PC-9 (cell line): ENCODE results near the gene TNFSF9. TPM values are rescaled to one million over a fixed set of nuclear protein-coding genes. Genes with fewer than 3 reads are reported as not detected.

Experiments used
- BruUV-seq: library from RNA; stranded (reverse); fragments of 400-500 nt; replicated peaks from 2 replicates; lab custom pipeline; 2021; lab: Mats Ljungman, UMichigan
- CTCF ChIA-PET: fragments of 300-600 bp; sonication (Branson Sonifier 250); formaldehyde crosslinking; loops from one replicate; lab custom pipeline; 2022; ENCODE audit warnings: antibody characterized with exemption; lab: Charles Lee
- POLR2A ChIA-PET: fragments of 300-600 bp; sonication (Branson Sonifier 250); formaldehyde crosslinking; loops from one replicate; lab custom pipeline; 2022; ENCODE audit warnings: antibody characterized with exemption; ENCODE audit not compliant: unreplicated experiment; lab: Charles Lee
- DNase-seq, 2 experiments: peaks; one replicate each; pipeline versions ENCODE4 v3.0.0 to v3.0.0-alpha.2; 2015 to 2022; ENCODE audit warnings: mixed read lengths in 1 of 2
- H2AFZ ChIP-seq: fragments of 200-600 bp; sonication (generic); 2 replicates; pipeline ENCODE4 v1.8.1; 2017; ENCODE audit warnings: antibody characterized with exemption
- H3F3A ChIP-seq: fragments of 200-600 bp; sonication (generic); 2 replicates; pipeline ENCODE4 v1.8.1; 2017; ENCODE audit warnings: antibody characterized with exemption, mild to moderate bottlenecking, low read depth; ENCODE audit not compliant: insufficient read depth
- H3K27ac ChIP-seq: fragments of 200-600 bp; sonication (generic); 2 replicates; pipeline ENCODE4 v1.6.1; 2016; ENCODE audit warnings: mixed run types
- H3K27me3 ChIP-seq: fragments of 200-600 bp; sonication (generic); 2 replicates; pipeline ENCODE4 v1.6.1; 2016; ENCODE audit warnings: low read depth, mixed run types; ENCODE audit not compliant: insufficient read depth
- H3K36me3 ChIP-seq: fragments of 200-600 bp; sonication (generic); 2 replicates; pipeline ENCODE4 v1.6.1; 2016; ENCODE audit warnings: low read depth, mixed run types
- H3K4me1 ChIP-seq: fragments of 200-600 bp; sonication (generic); replicated peaks from 2 replicates; pipeline ENCODE4 v1.6.1; 2016; ENCODE audit warnings: mixed run types; ENCODE audit not compliant: insufficient read depth
- H3K4me2 ChIP-seq: fragments of 200-600 bp; sonication (generic); 2 replicates; pipeline ENCODE4 v1.6.1; 2017; ENCODE audit warnings: mixed run types
- H3K4me3 ChIP-seq: fragments of 200-600 bp; sonication (generic); 2 replicates; pipeline ENCODE4 v1.6.1; 2016; ENCODE audit warnings: mixed run types
- H3K79me2 ChIP-seq: fragments of 200-600 bp; sonication (generic); 2 replicates; pipeline ENCODE4 v1.6.1; 2017; ENCODE audit warnings: low read depth, mixed run types
- H3K9me2 ChIP-seq: fragments of 200-600 bp; sonication (generic); 2 replicates; pipeline ENCODE4 v1.8.1; 2017; ENCODE audit warnings: mild to moderate bottlenecking; ENCODE audit not compliant: insufficient read depth
- H3K9me3 ChIP-seq: fragments of 200-600 bp; sonication (generic); 2 replicates; pipeline ENCODE4 v1.8.1; 2016; ENCODE audit warnings: low read depth; ENCODE audit not compliant: insufficient read depth
- H4K20me1 ChIP-seq: fragments of 200-600 bp; sonication (generic); 2 replicates; pipeline ENCODE4 v1.8.1; 2017; ENCODE audit not compliant: insufficient read depth
- CTCF ChIP-seq: fragments of 200-600 bp; sonication (generic); conservative IDR thresholded peaks from 2 replicates; pipeline ENCODE4 v1.6.1; 2017; ENCODE audit warnings: mixed run types, antibody characterized with exemption, mild to moderate bottlenecking, moderate library complexity
- EZH2 ChIP-seq: fragments of 200-600 bp; sonication (generic); IDR thresholded peaks from 2 replicates; pipeline ENCODE4 v1.8.0; 2017; ENCODE audit warnings: antibody characterized with exemption, low read depth
- intact Hi-C: fragments of 100-400 bp; cut with micrococcal nuclease; formaldehyde crosslinking; loops from one replicate; pipeline ENCODE4 v1.10.0; 2022; ENCODE audit not compliant: unreplicated experiment
- total RNA-seq: library from RNA; stranded (reverse); gene quantifications from 2 replicates; pipeline ENCODE4 v1.2.3, GENCODE V29; 2021

The TNFSF9 gene
- total RNA-seq, 1 experiment from 2014 or later = 11.2 TPM

- no peak for DNase-seq
- BruUV-seq = no TSS peak
- H3K4me2 ChIP-seq = no peak overlapping the region
- H4K20me1 ChIP-seq = no peaks in the 10 kb centered on the region
- intact Hi-C loops = no loop called here
- H3K79me2 ChIP-seq = no peaks in the 10 kb centered on the region
- no peaks in the 10 kb centered on the region for H3K4me1 ChIP-seq
- CTCF ChIA-PET = interaction anchor here (0.5 kb wide), 1 partner anchor 388 kb away, joined by 3 read pairs; no protein-coding TSS in a partner anchor
- no peaks in the 10 kb centered on the region for H3F3A ChIP-seq
- TF ChIP-seq EZH2 = no peak
- TF ChIP-seq CTCF = no peak
- H3K9me3 ChIP-seq = no peaks in the 10 kb centered on the region
- H3K36me3 ChIP-seq = no peaks in the 10 kb centered on the region
- POLR2A ChIA-PET = no interaction called here
- no peaks in the 10 kb centered on the region for H3K27me3 ChIP-seq
- no peak overlapping the region for H3K4me3 ChIP-seq
- no peaks in the 10 kb centered on the region for H3K9me2 ChIP-seq
- no peak overlapping the region for H2AFZ ChIP-seq
- no peak overlapping the region for H3K27ac ChIP-seq
Measured at GRCh38 chr19:6514926-6515544, 15.8 kb upstream of the TNFSF9 start.

GRCh38 chr19:6516018-6516658, 14.7 kb upstream of the TNFSF9 start:
- peak overlapping the region; percentile 91 for H2AFZ ChIP-seq
- BruUV-seq = no TSS peak

GRCh38 chr19:6516659-6517291, 14.1 kb upstream of the TNFSF9 start:
- H3K27me3 ChIP-seq = no peaks in the 10 kb centered on the region
- H3F3A ChIP-seq = no peaks in the 10 kb centered on the region
- CTCF ChIA-PET = interaction anchor here (0.6 to 1.4 kb wide), 8 partner anchors 20 to 743 kb away, joined by 3 to 8 read pairs (median 4); no protein-coding TSS in a partner anchor
- H3K9me3 ChIP-seq = no peaks in the 10 kb centered on the region
- H3K9me2 ChIP-seq = no peaks in the 10 kb centered on the region
- H3K4me3 ChIP-seq = peak overlapping the region; percentile 57
- H3K4me2 ChIP-seq = peak overlapping the region; percentile 76
- peak; percentile 43 to 76 for DNase-seq
- no peak overlapping the region for H3K27ac ChIP-seq
- peak overlapping the region; percentile 91 for H2AFZ ChIP-seq
- intact Hi-C loops = loop anchor here (1.0 kb wide), 3 partner anchors 116 to 347 kb away; no protein-coding TSS in a partner anchor
- no peaks in the 10 kb centered on the region for H3K79me2 ChIP-seq
- no peaks in the 10 kb centered on the region for H3K36me3 ChIP-seq
- TF ChIP-seq CTCF (peak; percentile 93), EZH2 (no peak)
- H4K20me1 ChIP-seq = no peaks in the 10 kb centered on the region
- POLR2A ChIA-PET = interaction anchor here (0.5 to 0.9 kb wide), 3 partner anchors 14 to 336 kb away, joined by 3 to 5 read pairs (median 4); partner anchors contain the start of gene TNFSF9
- no peaks in the 10 kb centered on the region for H3K4me1 ChIP-seq
- no TSS peak for BruUV-seq

More at GRCh38 chr19:6516018-6516658, 14.7 kb upstream of the TNFSF9 start:
- Histone ChIP-seq H3K79me2 (no peaks in the 10 kb centered on the region), H3K9me2 (no peaks in the 10 kb centered on the region), H4K20me1 (no peaks in the 10 kb centered on the region), H3K4me3 (peak overlapping the region; percentile 57), H3K27ac (no peak overlapping the region), H3K36me3 (no peaks in the 10 kb centered on the region), H3F3A (no peaks in the 10 kb centered on the region), H3K27me3 (no peaks in the 10 kb centered on the region), H3K4me2 (peak overlapping the region; percentile 76), H3K9me3 (no peaks in the 10 kb centered on the region), H3K4me1 (no peaks in the 10 kb centered on the region)
- POLR2A ChIA-PET = interaction anchor here (0.9 kb wide), 1 partner anchor 224 kb away, joined by 4 read pairs; no protein-coding TSS in a partner anchor
- TF ChIP-seq EZH2 = no peak
- peak; percentile 78 to 90 for DNase-seq
- CTCF ChIA-PET = interaction anchor here (0.6 to 1.4 kb wide), 4 partner anchors 37 to 742 kb away, joined by 3 to 6 read pairs (median 4); no protein-coding TSS in a partner anchor
- intact Hi-C loops = loop anchor here (1.0 kb wide), 3 partner anchors 116 to 347 kb away; no protein-coding TSS in a partner anchor
